Measurements from ENCODE around the gene CORO7.

Gene CORO7

GRCh38 chr16:4372578-4373355 lies 43.6 kb downstream of the CORO7 start:
- peak overlapping the region; percentile 46 for H3K4me3 ChIP-seq (ENCODE audit: low read depth, low read length)
- TF ChIP-seq MYC (IDR thresholded peaks at IDR 0.05; ENCODE audit: low read depth, low read length) (no peak), CTCF (IDR thresholded peaks at IDR 0.05; ENCODE audit: low read depth, low read length) (no peak), POLR2A (IDR thresholded peaks at IDR 0.05; ENCODE audit: extremely low read depth, insufficient read length) (no peak), MAX (IDR thresholded peaks at IDR 0.05; ENCODE audit: low read depth, low read length) (no peak)
- DNase-seq (ENCODE audit: low read depth), result peak; percentile 73

GRCh38 chr16:4372001-4372577 lies 44.3 kb downstream of the CORO7 start:
- H3K4me3 ChIP-seq (ENCODE audit: low read depth, low read length), result peak overlapping the region; percentile 46
- peak; percentile 66 for DNase-seq (ENCODE audit: low read depth)

GRCh38 chr16:4371357-4372000 lies 44.9 kb downstream of the CORO7 start, which contains the start of gene VASN:
VASN (plus strand) TSS chr16:4371848; CDS start chr16:4380878, 9,030 bp downstream.
- DNase-seq (ENCODE audit: low read depth), result peak; percentile 68

More at GRCh38 chr16:4372001-4372577, 44.3 kb downstream of the CORO7 start:
- TF ChIP-seq CTCF (IDR thresholded peaks at IDR 0.05; ENCODE audit: low read depth, low read length) (no peak), MAX (IDR thresholded peaks at IDR 0.05; ENCODE audit: low read depth, low read length) (no peak), POLR2A (IDR thresholded peaks at IDR 0.05; ENCODE audit: extremely low read depth, insufficient read length) (no peak), MYC (IDR thresholded peaks at IDR 0.05; ENCODE audit: low read depth, low read length) (no peak)

GRCh38 chr16:4370570-4371356 lies 45.6 kb downstream of the CORO7 start:
- H3K4me3 ChIP-seq (ENCODE audit: low read depth, low read length), result no peak overlapping the region
- TF ChIP-seq MAX (IDR thresholded peaks at IDR 0.05; ENCODE audit: low read depth, low read length) (no peak), MYC (IDR thresholded peaks at IDR 0.05; ENCODE audit: low read depth, low read length) (no peak), POLR2A (IDR thresholded peaks at IDR 0.05; ENCODE audit: extremely low read depth, insufficient read length) (no peak), CTCF (IDR thresholded peaks at IDR 0.05; ENCODE audit: low read depth, low read length) (no peak)
- DNase-seq (ENCODE audit: low read depth), result no peak

More at GRCh38 chr16:4371357-4372000, 44.9 kb downstream of the CORO7 start, which contains the start of gene VASN:
- peak within 1 kb of the TSS; percentile 46 for H3K4me3 ChIP-seq (ENCODE audit: low read depth, low read length)
- no peak for TF ChIP-seq MYC (IDR thresholded peaks at IDR 0.05; ENCODE audit: low read depth, low read length)

- no peak overlapping the region for H3K4me3 ChIP-seq (ENCODE audit: low read depth, low read length)
- TF ChIP-seq CTCF (IDR thresholded peaks at IDR 0.05; ENCODE audit: low read depth, low read length), result no peak
- DNase-seq (ENCODE audit: low read depth), result no peak
These were observed 46.2 kb downstream of the CORO7 start for GRCh38 chr16:4370151-4370550.

Measured in NB4 (cell line).